SK-N-SH (cell line): ENCODE results near the gene NLGN3. TPM values are rescaled to one million over a fixed set of nuclear protein-coding genes. Genes with fewer than 3 reads are reported as not detected.
A peak's percentile ranks its signal among the peaks of the same experiment; 100 is the strongest.

Source experiments
- CTCF ChIA-PET: fragments of 300-600, 350-600 bp; formaldehyde crosslinking; extraction: SDS; loops from one replicate; lab custom pipeline; 2021; lab: Yijun Ruan, JAX
- POLR2A ChIA-PET: fragments of 350-600 bp; sonication (Branson Sonifier 250); formaldehyde crosslinking; extraction: SDS; loops from one replicate; lab custom pipeline; 2020; ENCODE audit warnings: antibody characterized with exemption, inconsistent platforms; lab: Yijun Ruan, JAX
- DNase-seq: peaks from one replicate; pipeline ENCODE4 v3.0.0; 2012
- H2AFZ ChIP-seq: fragments of 200-600 bp; sonication (generic); 2 replicates; pipeline ENCODE4 v1.8.1; 2016; ENCODE audit warnings: antibody characterized with exemption, mild to moderate bottlenecking, low read depth
- H3F3A ChIP-seq: fragments of 200-600 bp; sonication (generic); replicated peaks from 2 replicates; pipeline ENCODE3; 2016; ENCODE audit warnings: antibody characterized with exemption, mild to moderate bottlenecking; ENCODE audit not compliant: insufficient read depth
- H3K27ac ChIP-seq, 2 experiments: fragments of 200-500 bp in 1 of 2; fragments of 200-600 bp in 1 of 2; sonication (Bioruptor generic) in 1 of 2; sonication (generic), shearing (Covaris generic) in 1 of 2; 2 replicates each; pipeline versions ENCODE4 v1.5.1 to v1.6.1; 2014 to 2016; ENCODE audit warnings: low read depth in 2 of 2, inconsistent platforms in 1 of 2, low read length in 1 of 2, mild to moderate bottlenecking in 1 of 2, mixed read lengths in 1 of 2
- H3K27me3 ChIP-seq: fragments of 200-600 bp; sonication (generic), shearing (Covaris generic); 2 replicates; pipeline ENCODE4 v1.6.1; 2016; ENCODE audit warnings: mixed run types; ENCODE audit not compliant: insufficient read depth
- H3K36me3 ChIP-seq, 2 experiments: fragments of 200-500 bp in 1 of 2; fragments of 200-600 bp in 1 of 2; sonication (Bioruptor generic) in 1 of 2; sonication (generic) in 1 of 2; replicated peaks in 1 of 2; 2 replicates each; pipeline versions ENCODE3 to v1.5.1; 2014 to 2016; ENCODE audit warnings: low read length in 1 of 2, mild to moderate bottlenecking in 1 of 2; ENCODE audit not compliant: insufficient read depth in 2 of 2, control insufficient read depth in 1 of 2
- H3K4me1 ChIP-seq, 2 experiments: fragments of 200-500 bp in 1 of 2; fragments of 200-600 bp in 1 of 2; sonication (Bioruptor generic) in 1 of 2; sonication (generic), shearing (Covaris generic) in 1 of 2; 2 replicates each; pipeline versions ENCODE4 v1.5.1 to v1.6.1; 2014 to 2016; ENCODE audit warnings: low read depth in 1 of 2, low read length in 1 of 2, mixed run types in 1 of 2; ENCODE audit not compliant: insufficient read depth in 2 of 2, control insufficient read depth in 1 of 2
- H3K4me2 ChIP-seq: fragments of 200-600 bp; sonication (generic), shearing (Covaris generic); 2 replicates; pipeline ENCODE4 v1.6.1; 2017; ENCODE audit warnings: mixed run types
- H3K4me3 ChIP-seq, 2 experiments: fragments of 200-500 bp in 1 of 2; fragments of 200-600 bp in 1 of 2; sonication (Bioruptor generic) in 1 of 2; sonication (generic), shearing (Covaris generic) in 1 of 2; 2 replicates each; pipeline versions ENCODE4 v1.5.1 to v1.8.1; 2014 to 2016; ENCODE audit warnings: low read depth in 2 of 2, inconsistent platforms in 1 of 2, low read length in 1 of 2, mild to moderate bottlenecking in 1 of 2, mixed read lengths in 1 of 2, moderate library complexity in 1 of 2
- H3K79me2 ChIP-seq: fragments of 200-600 bp; sonication (generic); 2 replicates; pipeline ENCODE4 v1.8.1; 2017; ENCODE audit warnings: mild to moderate bottlenecking; ENCODE audit not compliant: insufficient read depth
- H3K9ac ChIP-seq: fragments of 200-600 bp; sonication (generic); 2 replicates; pipeline ENCODE4 v1.6.1; 2017; ENCODE audit warnings: mixed run types
- H3K9me2 ChIP-seq: fragments of 200-600 bp; sonication (generic); 2 replicates; pipeline ENCODE4 v1.6.1; 2017; ENCODE audit warnings: mixed run types
- H3K9me3 ChIP-seq: fragments of 200-600 bp; sonication (generic); 2 replicates; pipeline ENCODE4 v1.6.1; 2017; ENCODE audit warnings: mixed run types, mild to moderate bottlenecking, moderate library complexity
- H4K20me1 ChIP-seq: fragments of 200-600 bp; sonication (generic); 2 replicates; pipeline ENCODE4 v1.6.1; 2017; ENCODE audit warnings: mild to moderate bottlenecking, mixed run types; ENCODE audit not compliant: insufficient read depth
- CTCF ChIP-seq: fragments of 200-600 bp; sonication (generic); IDR thresholded peaks from 2 replicates; pipeline ENCODE4 v1.6.1; 2017; ENCODE audit warnings: antibody characterized with exemption, mild to moderate bottlenecking, moderate library complexity
- EZH2phosphoT487 ChIP-seq: fragments of 200-600 bp; sonication (generic); IDR thresholded peaks from 2 replicates; pipeline ENCODE4 v1.6.1; 2017; ENCODE audit warnings: low read depth, mixed run types, mild to moderate bottlenecking, antibody characterized with exemption, moderate library complexity, borderline replicate concordance
- FOXM1 ChIP-seq: IDR thresholded peaks from 2 replicates; pipeline ENCODE4 v1.4.0; 2012; ENCODE audit warnings: low read depth, mild to moderate bottlenecking
- GABPA ChIP-seq: IDR thresholded peaks from 2 replicates; pipeline ENCODE4 v1.4.0; 2012; ENCODE audit warnings: low read depth, mild to moderate bottlenecking
- MAX ChIP-seq: IDR thresholded peaks from 2 replicates; pipeline ENCODE4 v1.4.0; 2012; ENCODE audit warnings: low read depth
- POLR2AphosphoS5 ChIP-seq: IDR thresholded peaks from 2 replicates; pipeline ENCODE4 v1.6.1; 2012; ENCODE audit warnings: low read depth, low read length
- RFX5 ChIP-seq: IDR thresholded peaks from 2 replicates; pipeline ENCODE4 v1.6.1; 2012; ENCODE audit warnings: mild to moderate bottlenecking, improper control_type of control experiment, low read length
- USF2 ChIP-seq: fragments of 150-350 bp; IDR thresholded peaks from 2 replicates; pipeline ENCODE4 v1.6.1; 2017; ENCODE audit warnings: antibody characterized with exemption, low read length, low read depth, borderline replicate concordance
- YY1 ChIP-seq: IDR thresholded peaks from 2 replicates; pipeline ENCODE4 v1.4.0; 2012; ENCODE audit warnings: low read depth, mild to moderate bottlenecking
- WGBS: methylation state at CpG from one replicate; pipeline ENCODE4 v1.1.6; 2017; ENCODE audit warnings: low lambda C conversion rate; 5-methylcytosine and 5-hydroxymethylcytosine counted together
- polyA plus RNA-seq, 3 experiments: library from polyadenylated mRNA; depleted of rRNA; stranded (reverse); fragments of >200 nt; gene quantifications; 2 replicates each; pipeline ENCODE4 v1.2.3, GENCODE V29; 2012

NLGN3 gene
- polyA plus RNA-seq, 1 of the 3 experiments (the other 2 are of a cell fraction), result 5.3 TPM

GRCh38 chrX:71099736-71100135 is 44.9 kb upstream of the NLGN3 start:
- Histone ChIP-seq H3F3A (no peaks in the 10 kb centered on the region), H3K4me2 (no peak overlapping the region), H4K20me1 (no peaks in the 10 kb centered on the region), H3K27ac (no peak overlapping the region), H3K27me3 (peaks cover 5% of the 10 kb centered on the region; the same call in 1 of the 2 replicates), H3K79me2 (no peaks in the 10 kb centered on the region), H3K9me2 (no peaks in the 10 kb centered on the region), H3K4me3 (no peak overlapping the region), H3K36me3 (no peaks in the 10 kb centered on the region), H3K4me1 (peaks cover 0 to 45% of the 10 kb centered on the region in 2 experiments; a peak in 1 of 4 replicates), H3K9me3 (no peaks in the 10 kb centered on the region), H2AFZ (no peak overlapping the region), H3K9ac (no peak overlapping the region)
- ChIA-PET CTCF (interaction anchor here (1.2 to 3.7 kb wide), 3 partner anchors 28 to 79 kb away, joined by 3 to 30 read pairs (median 5); no protein-coding TSS in a partner anchor), POLR2A (no interaction called here)
- DNase-seq, result no peak
- TF ChIP-seq POLR2AphosphoS5 (no peak), RFX5 (no peak), FOXM1 (no peak), EZH2phosphoT487 (no peak)
- WGBS, result 35% methylated on average over 2 of the region's 4 CpGs

GRCh38 chrX:71100581-71101505 is 43.8 kb upstream of the NLGN3 start:
- H3F3A ChIP-seq, result no peaks in the 10 kb centered on the region
- no peaks in the 10 kb centered on the region for H3K79me2 ChIP-seq
- H4K20me1 ChIP-seq, result no peaks in the 10 kb centered on the region
- H2AFZ ChIP-seq, result no peak overlapping the region
- POLR2A ChIA-PET, result interaction anchor here (2.7 kb wide), 1 partner anchor 17 kb away, joined by 8 read pairs; the partner anchor contains the start of gene MED12
- TF ChIP-seq CTCF, result peak; percentile 18; the same call in 1 of the 2 replicates
- no peak for TF ChIP-seq USF2
- no peak for TF ChIP-seq YY1
- TF ChIP-seq RFX5, result no peak
- TF ChIP-seq MAX, result no peak
- no peak for TF ChIP-seq GABPA
- H3K27me3 ChIP-seq, result peaks cover 5% of the 10 kb centered on the region; the same call in 1 of the 2 replicates
- WGBS, result 33% methylated on average over 15 of the region's 31 CpGs
- no peak overlapping the region for H3K27ac ChIP-seq
- H3K4me3 ChIP-seq, result no peak overlapping the region
- no peak overlapping the region for H3K4me2 ChIP-seq
- peaks cover 0 to 40% of the 10 kb centered on the region in 2 experiments; a peak in 1 of 4 replicates for H3K4me1 ChIP-seq
- no peak for DNase-seq
- no peak overlapping the region for H3K9ac ChIP-seq
- CTCF ChIA-PET, result interaction anchor here (1.2 to 3.7 kb wide), 6 partner anchors 9 to 79 kb away, joined by 3 to 30 read pairs (median 4); partner anchors contain the start of gene IL2RG
- H3K9me3 ChIP-seq, result no peaks in the 10 kb centered on the region
- H3K9me2 ChIP-seq, result no peaks in the 10 kb centered on the region
- H3K36me3 ChIP-seq, result no peaks in the 10 kb centered on the region
